ENCODE results near the gene NPAS1. TPM values are rescaled to one million over a fixed set of nuclear protein-coding genes. Genes with fewer than 3 reads are reported as not detected.
A peak's percentile ranks its signal among the peaks of the same experiment; 100 is the strongest.

Gene NPAS1
- total and polyA plus RNA-seq, 2 experiments from 2014 or later: 5.6 to 9.8 TPM

DNA sequence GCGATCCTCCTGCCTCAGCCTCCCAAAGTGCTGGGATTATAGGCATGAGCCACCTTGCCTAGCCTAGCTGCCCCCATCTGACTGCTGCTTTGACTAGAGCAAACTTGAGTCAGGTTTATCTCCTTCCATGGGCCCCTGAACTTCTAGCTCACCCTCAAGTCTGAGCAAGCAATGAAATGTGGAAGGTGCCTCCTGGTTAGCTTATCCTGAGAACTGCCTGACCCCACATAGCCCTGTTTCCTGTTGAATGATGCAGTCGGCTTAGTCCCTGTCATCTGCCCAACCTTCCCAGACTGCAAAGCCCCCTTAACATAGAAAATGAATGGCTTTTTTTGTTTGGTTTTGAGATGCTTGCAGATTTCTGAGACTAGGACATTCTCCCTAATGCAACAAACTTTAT, 37.7 kb downstream of the NPAS1 start:
- Mint-ChIP-seq H3K27ac (no peak overlapping the region), H3K4me3 (no peak overlapping the region), H3K9me3 (peaks cover 16% of the 10 kb centered on the region), H3K36me3 (ENCODE audit: low read depth) (peaks cover 11% of the 10 kb centered on the region), H3K4me1 (no peaks in the 10 kb centered on the region), H3K27me3 (ENCODE audit: insufficient read depth, low read depth, poor library complexity) (peaks cover 8% of the 10 kb centered on the region)
- Histone ChIP-seq H3K4me3 (no peak overlapping the region), H3K79me2 (replicated peaks; ENCODE audit: insufficient read depth) (no peaks in the 10 kb centered on the region), H3K36me3 (ENCODE audit: insufficient read depth) (no peaks in the 10 kb centered on the region), H3K27ac (ENCODE audit: low read depth) (no peak overlapping the region), H4K20me1 (replicated peaks; ENCODE audit: insufficient read depth) (no peaks in the 10 kb centered on the region), H3K9me2 (ENCODE audit: insufficient read depth) (no peaks in the 10 kb centered on the region), H3K27me3 (ENCODE audit: insufficient read depth) (no peaks in the 10 kb centered on the region), H3K4me1 (ENCODE audit: insufficient read depth) (0 out of 2 replicates have a peak, but pooled peaks cover 4% of the 10 kb centered on the region), H3F3A (replicated peaks; ENCODE audit: low read depth) (no peaks in the 10 kb centered on the region), H3K4me2 (no peak overlapping the region), H2AFZ (no peak overlapping the region; the same call in 1 of the 2 replicates)
- no peak for DNase-seq (ENCODE audit: low spot score)
- TF ChIP-seq EZH2phosphoT487 (IDR thresholded peaks at IDR 0.05; ENCODE audit: unreplicated experiment) (no peak), NANOG (IDR thresholded peaks at IDR 0.05; ENCODE audit: borderline replicate concordance) (no peak), POLR2AphosphoS5 (IDR thresholded peaks at IDR 0.05; ENCODE audit: low read depth) (no peak), EZH2 (IDR thresholded peaks at IDR 0.05; ENCODE audit: low read depth, unreplicated experiment) (no peak)
- TF ChIP-seq, protein P1, sequence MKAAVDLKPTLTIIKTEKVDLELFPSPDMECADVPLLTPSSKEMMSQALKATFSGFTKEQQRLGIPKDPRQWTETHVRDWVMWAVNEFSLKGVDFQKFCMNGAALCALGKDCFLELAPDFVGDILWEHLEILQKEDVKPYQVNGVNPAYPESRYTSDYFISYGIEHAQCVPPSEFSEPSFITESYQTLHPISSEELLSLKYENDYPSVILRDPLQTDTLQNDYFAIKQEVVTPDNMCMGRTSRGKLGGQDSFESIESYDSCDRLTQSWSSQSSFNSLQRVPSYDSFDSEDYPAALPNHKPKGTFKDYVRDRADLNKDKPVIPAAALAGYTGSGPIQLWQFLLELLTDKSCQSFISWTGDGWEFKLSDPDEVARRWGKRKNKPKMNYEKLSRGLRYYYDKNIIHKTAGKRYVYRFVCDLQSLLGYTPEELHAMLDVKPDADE (IDR thresholded peaks at IDR 0.05): no peak
- TF ChIP-seq, protein P2, sequence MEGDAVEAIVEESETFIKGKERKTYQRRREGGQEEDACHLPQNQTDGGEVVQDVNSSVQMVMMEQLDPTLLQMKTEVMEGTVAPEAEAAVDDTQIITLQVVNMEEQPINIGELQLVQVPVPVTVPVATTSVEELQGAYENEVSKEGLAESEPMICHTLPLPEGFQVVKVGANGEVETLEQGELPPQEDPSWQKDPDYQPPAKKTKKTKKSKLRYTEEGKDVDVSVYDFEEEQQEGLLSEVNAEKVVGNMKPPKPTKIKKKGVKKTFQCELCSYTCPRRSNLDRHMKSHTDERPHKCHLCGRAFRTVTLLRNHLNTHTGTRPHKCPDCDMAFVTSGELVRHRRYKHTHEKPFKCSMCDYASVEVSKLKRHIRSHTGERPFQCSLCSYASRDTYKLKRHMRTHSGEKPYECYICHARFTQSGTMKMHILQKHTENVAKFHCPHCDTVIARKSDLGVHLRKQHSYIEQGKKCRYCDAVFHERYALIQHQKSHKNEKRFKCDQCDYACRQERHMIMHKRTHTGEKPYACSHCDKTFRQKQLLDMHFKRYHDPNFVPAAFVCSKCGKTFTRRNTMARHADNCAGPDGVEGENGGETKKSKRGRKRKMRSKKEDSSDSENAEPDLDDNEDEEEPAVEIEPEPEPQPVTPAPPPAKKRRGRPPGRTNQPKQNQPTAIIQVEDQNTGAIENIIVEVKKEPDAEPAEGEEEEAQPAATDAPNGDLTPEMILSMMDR (conservative IDR thresholded peaks at IDR 0.05; ENCODE audit: low read depth in 2 of 2): no peak
- ATAC-seq: no peak

DNA sequence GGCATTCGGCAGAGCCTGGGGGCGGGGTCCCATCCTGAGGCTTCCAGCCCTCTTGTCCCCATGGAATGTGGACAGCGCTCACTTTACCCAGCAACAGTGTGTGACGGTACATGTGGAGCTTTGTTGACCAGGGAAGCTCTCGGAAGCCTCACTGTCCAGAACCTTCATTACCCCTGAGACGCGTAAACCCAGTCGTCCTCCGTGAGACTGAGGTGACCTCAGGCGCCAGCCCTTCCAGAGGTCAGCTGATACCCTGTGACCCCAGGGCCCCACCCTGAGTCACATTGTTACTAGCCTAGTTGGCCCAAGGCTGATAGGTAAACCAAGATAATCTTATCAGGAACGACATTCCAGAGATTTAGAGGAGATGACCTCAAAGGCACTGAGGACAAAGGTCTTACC, 39.0 kb downstream of the NPAS1 start:
- Mint-ChIP-seq H3K9me3 (peaks cover 16% of the 10 kb centered on the region), H3K27ac (no peak overlapping the region), H3K27me3 (ENCODE audit: insufficient read depth, low read depth, poor library complexity) (peaks cover 18% of the 10 kb centered on the region), H3K36me3 (ENCODE audit: low read depth) (peaks cover 11% of the 10 kb centered on the region), H3K4me3 (no peak overlapping the region), H3K4me1 (no peaks in the 10 kb centered on the region)
- no peaks in the 10 kb centered on the region for H4K20me1 ChIP-seq (replicated peaks; ENCODE audit: insufficient read depth)
- no peak overlapping the region for H3K4me2 ChIP-seq
- no peak overlapping the region for H2AFZ ChIP-seq
- H3K4me3 ChIP-seq: no peak overlapping the region
- H3K27me3 ChIP-seq (ENCODE audit: insufficient read depth): no peaks in the 10 kb centered on the region
- H3K4me1 ChIP-seq (ENCODE audit: insufficient read depth): 0 out of 2 replicates have a peak, but pooled peaks cover 4% of the 10 kb centered on the region
- no peaks in the 10 kb centered on the region for H3K79me2 ChIP-seq (replicated peaks; ENCODE audit: insufficient read depth)
- no peaks in the 10 kb centered on the region for H3K9me2 ChIP-seq (ENCODE audit: insufficient read depth)
- ATAC-seq: peak; percentile 27
- no peak for DNase-seq (ENCODE audit: low spot score)
- no peaks in the 10 kb centered on the region for H3K36me3 ChIP-seq (ENCODE audit: insufficient read depth)
- peaks cover 3% of the 10 kb centered on the region; the same call in 1 of the 2 replicates for H3F3A ChIP-seq (replicated peaks; ENCODE audit: low read depth)
- H3K27ac ChIP-seq (ENCODE audit: low read depth): 0 out of 2 replicates have a peak overlapping the region, but pooled peaks have one; percentile 15
- TF ChIP-seq JUNB (IDR thresholded peaks at IDR 0.05; ENCODE audit: unreplicated experiment): no peak
- no peak for TF ChIP-seq STAT1 (IDR thresholded peaks at IDR 0.05; ENCODE audit: unreplicated experiment)
- no peak for TF ChIP-seq ZNF114 (CRISPR knock-in tag; IDR thresholded peaks at IDR 0.05)
- TF ChIP-seq POLR2AphosphoS5 (IDR thresholded peaks at IDR 0.05; ENCODE audit: low read depth): no peak
- TF ChIP-seq, protein P3, sequence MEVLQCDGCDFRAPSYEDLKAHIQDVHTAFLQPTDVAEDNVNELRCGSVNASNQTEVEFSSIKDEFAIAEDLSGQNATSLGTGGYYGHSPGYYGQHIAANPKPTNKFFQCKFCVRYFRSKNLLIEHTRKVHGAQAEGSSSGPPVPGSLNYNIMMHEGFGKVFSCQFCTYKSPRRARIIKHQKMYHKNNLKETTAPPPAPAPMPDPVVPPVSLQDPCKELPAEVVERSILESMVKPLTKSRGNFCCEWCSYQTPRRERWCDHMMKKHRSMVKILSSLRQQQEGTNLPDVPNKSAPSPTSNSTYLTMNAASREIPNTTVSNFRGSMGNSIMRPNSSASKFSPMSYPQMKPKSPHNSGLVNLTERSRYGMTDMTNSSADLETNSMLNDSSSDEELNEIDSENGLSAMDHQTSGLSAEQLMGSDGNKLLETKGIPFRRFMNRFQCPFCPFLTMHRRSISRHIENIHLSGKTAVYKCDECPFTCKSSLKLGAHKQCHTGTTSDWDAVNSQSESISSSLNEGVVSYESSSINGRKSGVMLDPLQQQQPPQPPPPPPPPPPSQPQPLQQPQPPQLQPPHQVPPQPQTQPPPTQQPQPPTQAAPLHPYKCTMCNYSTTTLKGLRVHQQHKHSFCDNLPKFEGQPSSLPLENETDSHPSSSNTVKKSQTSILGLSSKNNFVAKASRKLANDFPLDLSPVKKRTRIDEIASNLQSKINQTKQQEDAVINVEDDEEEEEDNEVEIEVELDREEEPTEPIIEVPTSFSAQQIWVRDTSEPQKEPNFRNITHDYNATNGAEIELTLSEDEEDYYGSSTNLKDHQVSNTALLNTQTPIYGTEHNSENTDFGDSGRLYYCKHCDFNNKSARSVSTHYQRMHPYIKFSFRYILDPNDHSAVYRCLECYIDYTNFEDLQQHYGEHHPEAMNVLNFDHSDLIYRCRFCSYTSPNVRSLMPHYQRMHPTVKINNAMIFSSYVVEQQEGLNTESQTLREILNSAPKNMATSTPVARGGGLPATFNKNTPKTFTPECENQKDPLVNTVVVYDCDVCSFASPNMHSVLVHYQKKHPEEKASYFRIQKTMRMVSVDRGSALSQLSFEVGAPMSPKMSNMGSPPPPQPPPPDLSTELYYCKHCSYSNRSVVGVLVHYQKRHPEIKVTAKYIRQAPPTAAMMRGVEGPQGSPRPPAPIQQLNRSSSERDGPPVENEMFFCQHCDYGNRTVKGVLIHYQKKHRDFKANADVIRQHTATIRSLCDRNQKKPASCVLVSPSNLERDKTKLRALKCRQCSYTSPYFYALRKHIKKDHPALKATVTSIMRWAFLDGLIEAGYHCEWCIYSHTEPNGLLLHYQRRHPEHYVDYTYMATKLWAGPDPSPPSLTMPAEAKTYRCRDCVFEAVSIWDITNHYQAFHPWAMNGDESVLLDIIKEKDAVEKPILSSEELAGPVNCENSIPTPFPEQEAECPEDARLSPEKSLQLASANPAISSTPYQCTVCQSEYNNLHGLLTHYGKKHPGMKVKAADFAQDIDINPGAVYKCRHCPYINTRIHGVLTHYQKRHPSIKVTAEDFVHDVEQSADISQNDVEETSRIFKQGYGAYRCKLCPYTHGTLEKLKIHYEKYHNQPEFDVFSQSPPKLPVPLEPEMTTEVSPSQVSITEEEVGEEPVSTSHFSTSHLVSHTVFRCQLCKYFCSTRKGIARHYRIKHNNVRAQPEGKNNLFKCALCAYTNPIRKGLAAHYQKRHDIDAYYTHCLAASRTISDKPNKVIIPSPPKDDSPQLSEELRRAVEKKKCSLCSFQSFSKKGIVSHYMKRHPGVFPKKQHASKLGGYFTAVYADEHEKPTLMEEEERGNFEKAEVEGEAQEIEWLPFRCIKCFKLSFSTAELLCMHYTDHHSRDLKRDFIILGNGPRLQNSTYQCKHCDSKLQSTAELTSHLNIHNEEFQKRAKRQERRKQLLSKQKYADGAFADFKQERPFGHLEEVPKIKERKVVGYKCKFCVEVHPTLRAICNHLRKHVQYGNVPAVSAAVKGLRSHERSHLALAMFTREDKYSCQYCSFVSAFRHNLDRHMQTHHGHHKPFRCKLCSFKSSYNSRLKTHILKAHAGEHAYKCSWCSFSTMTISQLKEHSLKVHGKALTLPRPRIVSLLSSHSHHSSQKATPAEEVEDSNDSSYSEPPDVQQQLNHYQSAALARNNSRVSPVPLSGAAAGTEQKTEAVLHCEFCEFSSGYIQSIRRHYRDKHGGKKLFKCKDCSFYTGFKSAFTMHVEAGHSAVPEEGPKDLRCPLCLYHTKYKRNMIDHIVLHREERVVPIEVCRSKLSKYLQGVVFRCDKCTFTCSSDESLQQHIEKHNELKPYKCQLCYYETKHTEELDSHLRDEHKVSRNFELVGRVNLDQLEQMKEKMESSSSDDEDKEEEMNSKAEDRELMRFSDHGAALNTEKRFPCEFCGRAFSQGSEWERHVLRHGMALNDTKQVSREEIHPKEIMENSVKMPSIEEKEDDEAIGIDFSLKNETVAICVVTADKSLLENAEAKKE (CRISPR knock-in tag; IDR thresholded peaks at IDR 0.05): no peak
- no peak for TF ChIP-seq EZH2 (IDR thresholded peaks at IDR 0.05; ENCODE audit: low read depth, unreplicated experiment)

All from GM23338 (cell line).